ENCODE data around the gene B3GALT4. TPM values are rescaled to one million over a fixed set of nuclear protein-coding genes. Genes with fewer than 3 reads are reported as not detected.

Gene B3GALT4
- total and polyA plus RNA-seq, 2 of the 13 experiments (the other 11 are each of a cell fraction or from before 2014, with no cell fraction given), result 0.04 to 0.27 TPM

GRCh38 chr6:33271117-33271467, 5.8 kb upstream of the B3GALT4 start:
- H3K4me1 ChIP-seq (ENCODE audit: insufficient read depth, low read length), result peaks cover 48% of the 10 kb centered on the region
- 0% methylated on average over 7 of the region's 7 CpGs for WGBS (ENCODE audit: low lambda C conversion rate)
- POLR2A ChIA-PET, result interaction anchor here (0.7 to 3.9 kb wide), 21 partner anchors 8 to 1094 kb away, joined by 3 to 94 read pairs (median 12); partner anchors contain the start of genes HSD17B8, PFDN6, RGL2 and RING1
- H4K20me1 ChIP-seq (ENCODE audit: insufficient read depth, low read length), result peaks cover 32% of the 10 kb centered on the region
- DNase-seq (ENCODE audit: low spot score) (no peak), ATAC-seq (peak; percentile 26), FAIRE-seq (peak; percentile 58)
- BruUV-seq (replicated peaks), result TSS peak; percentile 89
- in situ Hi-C loops (cut with HindIII; ENCODE audit: extremely low pct_ligation_motif_present, low pct_unique_long_range_greater_than_20kb) (no loop called here), intact Hi-C loops (cut with micrococcal nuclease; ENCODE audit: unreplicated experiment) (loop anchor here (1.0 to 5.0 kb wide), 2 partner anchors 41 to 70 kb away; partner anchors contain the start of gene TAPBP)
- peak overlapping the region; percentile 99 for H2AFZ ChIP-seq (ENCODE audit: low read length)
- peaks cover 32 to 61% of the 10 kb centered on the region in 2 experiments for H3K36me3 ChIP-seq (replicated peaks in 1 of 2; ENCODE audit: control insufficient read depth in 1 of 2, insufficient read depth in 2 of 2, low read length in 2 of 2)
- peak overlapping the region; percentile 95 for H3K9ac ChIP-seq (ENCODE audit: insufficient read depth, low read depth, low read length)
- CTCF ChIA-PET (ENCODE audit: low intra/inter-chr PET ratio, low total read pairs), result interaction anchor here (0.8 kb wide), 1 partner anchor 9 kb away, joined by 3 read pairs; no protein-coding TSS in a partner anchor
- H3K79me2 ChIP-seq (ENCODE audit: insufficient read depth, low read length), result peaks cover 46% of the 10 kb centered on the region
- H3K9me3 ChIP-seq (ENCODE audit: low read length), result no peaks in the 10 kb centered on the region
- H3K27ac ChIP-seq (ENCODE audit: extremely low read length, insufficient read depth, low read length), result peak overlapping the region; percentile 95
- no peaks in the 10 kb centered on the region; a peak in 1 of 5 replicates for H3K27me3 ChIP-seq (ENCODE audit: control insufficient read depth in 1 of 2, insufficient read depth in 2 of 2, low read length in 2 of 2)
- H3K4me2 ChIP-seq (ENCODE audit: low read depth, low read length), result peak overlapping the region; percentile 85
- peak overlapping the region; percentile 75 to 89 (median 82) for H3K4me3 ChIP-seq (replicated peaks in 1 of 3; ENCODE audit: insufficient read depth in 1 of 3, low read depth in 2 of 3, low read length in 3 of 3)
- TF ChIP-seq ZNF782 (CRISPR knock-in tag; IDR thresholded peaks at IDR 0.05; ENCODE audit: borderline replicate concordance) (no peak), ZC3H13 (CRISPR knock-in tag; IDR thresholded peaks at IDR 0.05) (no peak), NFIB (CRISPR knock-in tag; IDR thresholded peaks at IDR 0.05; ENCODE audit: borderline replicate concordance) (no peak), ZNF550 (CRISPR knock-in tag; IDR thresholded peaks at IDR 0.05; ENCODE audit: borderline replicate concordance) (no peak), ZSCAN30 (CRISPR knock-in tag; IDR thresholded peaks at IDR 0.05) (no peak), ZNF83 (CRISPR knock-in tag; IDR thresholded peaks at IDR 0.05; ENCODE audit: borderline replicate concordance) (no peak), ZNF761 (CRISPR knock-in tag; conservative IDR thresholded peaks at IDR 0.05) (no peak), KLF12 (CRISPR knock-in tag; IDR thresholded peaks at IDR 0.05; ENCODE audit: borderline replicate concordance) (no peak), CENPBD1 (CRISPR knock-in tag; IDR thresholded peaks at IDR 0.05; ENCODE audit: borderline replicate concordance, low read depth) (no peak), GABPB1 (CRISPR knock-in tag; IDR thresholded peaks at IDR 0.05) (no peak), ZNF790 (CRISPR knock-in tag; IDR thresholded peaks at IDR 0.05; ENCODE audit: borderline replicate concordance) (no peak), ZNF781 (CRISPR knock-in tag; IDR thresholded peaks at IDR 0.05; ENCODE audit: borderline replicate concordance, not compliant biosample characterization) (no peak), ZNF292 (CRISPR knock-in tag; IDR thresholded peaks at IDR 0.05; ENCODE audit: borderline replicate concordance, low read depth) (no peak; the same call in 1 of the 2 replicates), SSRP1 (CRISPR knock-in tag; IDR thresholded peaks at IDR 0.05) (0 out of 2 replicates have a peak, but pooled peaks have one; percentile 40), ZBTB26 (CRISPR knock-in tag; IDR thresholded peaks at IDR 0.05; ENCODE audit: borderline replicate concordance) (no peak)
- TF ChIP-seq, protein P1, sequence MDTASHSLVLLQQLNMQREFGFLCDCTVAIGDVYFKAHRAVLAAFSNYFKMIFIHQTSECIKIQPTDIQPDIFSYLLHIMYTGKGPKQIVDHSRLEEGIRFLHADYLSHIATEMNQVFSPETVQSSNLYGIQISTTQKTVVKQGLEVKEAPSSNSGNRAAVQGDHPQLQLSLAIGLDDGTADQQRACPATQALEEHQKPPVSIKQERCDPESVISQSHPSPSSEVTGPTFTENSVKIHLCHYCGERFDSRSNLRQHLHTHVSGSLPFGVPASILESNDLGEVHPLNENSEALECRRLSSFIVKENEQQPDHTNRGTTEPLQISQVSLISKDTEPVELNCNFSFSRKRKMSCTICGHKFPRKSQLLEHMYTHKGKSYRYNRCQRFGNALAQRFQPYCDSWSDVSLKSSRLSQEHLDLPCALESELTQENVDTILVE (CRISPR knock-in tag; IDR thresholded peaks at IDR 0.05), result no peak
- TF ChIP-seq, protein P2, sequence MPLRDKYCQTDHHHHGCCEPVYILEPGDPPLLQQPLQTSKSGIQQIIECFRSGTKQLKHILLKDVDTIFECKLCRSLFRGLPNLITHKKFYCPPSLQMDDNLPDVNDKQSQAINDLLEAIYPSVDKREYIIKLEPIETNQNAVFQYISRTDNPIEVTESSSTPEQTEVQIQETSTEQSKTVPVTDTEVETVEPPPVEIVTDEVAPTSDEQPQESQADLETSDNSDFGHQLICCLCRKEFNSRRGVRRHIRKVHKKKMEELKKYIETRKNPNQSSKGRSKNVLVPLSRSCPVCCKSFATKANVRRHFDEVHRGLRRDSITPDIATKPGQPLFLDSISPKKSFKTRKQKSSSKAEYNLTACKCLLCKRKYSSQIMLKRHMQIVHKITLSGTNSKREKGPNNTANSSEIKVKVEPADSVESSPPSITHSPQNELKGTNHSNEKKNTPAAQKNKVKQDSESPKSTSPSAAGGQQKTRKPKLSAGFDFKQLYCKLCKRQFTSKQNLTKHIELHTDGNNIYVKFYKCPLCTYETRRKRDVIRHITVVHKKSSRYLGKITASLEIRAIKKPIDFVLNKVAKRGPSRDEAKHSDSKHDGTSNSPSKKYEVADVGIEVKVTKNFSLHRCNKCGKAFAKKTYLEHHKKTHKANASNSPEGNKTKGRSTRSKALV (CRISPR knock-in tag; IDR thresholded peaks at IDR 0.05), result no peak
- TF ChIP-seq, protein P3, sequence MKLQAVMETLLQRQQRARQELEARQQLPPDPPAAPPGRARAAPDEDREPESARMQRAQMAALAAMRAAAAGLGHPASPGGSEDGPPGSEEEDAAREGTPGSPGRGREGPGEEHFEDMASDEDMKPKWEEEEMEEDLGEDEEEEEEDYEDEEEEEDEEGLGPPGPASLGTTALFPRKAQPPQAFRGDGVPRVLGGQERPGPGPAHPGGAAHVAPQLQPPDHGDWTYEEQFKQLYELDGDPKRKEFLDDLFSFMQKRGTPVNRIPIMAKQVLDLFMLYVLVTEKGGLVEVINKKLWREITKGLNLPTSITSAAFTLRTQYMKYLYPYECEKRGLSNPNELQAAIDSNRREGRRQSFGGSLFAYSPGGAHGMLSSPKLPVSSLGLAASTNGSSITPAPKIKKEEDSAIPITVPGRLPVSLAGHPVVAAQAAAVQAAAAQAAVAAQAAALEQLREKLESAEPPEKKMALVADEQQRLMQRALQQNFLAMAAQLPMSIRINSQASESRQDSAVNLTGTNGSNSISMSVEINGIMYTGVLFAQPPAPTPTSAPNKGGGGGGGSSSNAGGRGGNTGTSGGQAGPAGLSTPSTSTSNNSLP (IDR thresholded peaks at IDR 0.05; ENCODE audit: low read depth, low read length), result no peak
